Measurements from ENCODE around the gene SFTPD.

GRCh38 chr10:79928028-79928583 lies 20.8 kb downstream of the SFTPD start:
- TF ChIP-seq, protein P1, sequence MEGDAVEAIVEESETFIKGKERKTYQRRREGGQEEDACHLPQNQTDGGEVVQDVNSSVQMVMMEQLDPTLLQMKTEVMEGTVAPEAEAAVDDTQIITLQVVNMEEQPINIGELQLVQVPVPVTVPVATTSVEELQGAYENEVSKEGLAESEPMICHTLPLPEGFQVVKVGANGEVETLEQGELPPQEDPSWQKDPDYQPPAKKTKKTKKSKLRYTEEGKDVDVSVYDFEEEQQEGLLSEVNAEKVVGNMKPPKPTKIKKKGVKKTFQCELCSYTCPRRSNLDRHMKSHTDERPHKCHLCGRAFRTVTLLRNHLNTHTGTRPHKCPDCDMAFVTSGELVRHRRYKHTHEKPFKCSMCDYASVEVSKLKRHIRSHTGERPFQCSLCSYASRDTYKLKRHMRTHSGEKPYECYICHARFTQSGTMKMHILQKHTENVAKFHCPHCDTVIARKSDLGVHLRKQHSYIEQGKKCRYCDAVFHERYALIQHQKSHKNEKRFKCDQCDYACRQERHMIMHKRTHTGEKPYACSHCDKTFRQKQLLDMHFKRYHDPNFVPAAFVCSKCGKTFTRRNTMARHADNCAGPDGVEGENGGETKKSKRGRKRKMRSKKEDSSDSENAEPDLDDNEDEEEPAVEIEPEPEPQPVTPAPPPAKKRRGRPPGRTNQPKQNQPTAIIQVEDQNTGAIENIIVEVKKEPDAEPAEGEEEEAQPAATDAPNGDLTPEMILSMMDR (IDR thresholded peaks at IDR 0.05 in 8 of 11, conservative IDR thresholded peaks at IDR 0.05 in 3 of 11): no peak
- TF ChIP-seq POLR2A (IDR thresholded peaks at IDR 0.05): no peak

Measured in spleen (tissue), 7 donors.